K562 (cell line): Measurements from ENCODE around the gene HSP90AA1. TPM values are rescaled to one million over a fixed set of nuclear protein-coding genes. Genes with fewer than 3 reads are reported as not detected.

Source experiments
- ATAC-seq: fragments of 200-7000 bp; cut with Tn5 transposase; 3 replicates; pipeline ENCODE4 v1.9.1; 2020; ENCODE audit warnings: moderate library complexity
- BruUV-seq: library from RNA; stranded (reverse); fragments of 400-500 nt; replicated peaks from 2 replicates; lab custom pipeline; 2021; lab: Mats Ljungman, UMichigan
- CTCF ChIA-PET: fragments of 300-600 bp; formaldehyde crosslinking; extraction: SDS; loops from one replicate; lab custom pipeline; 2021; ENCODE audit warnings: low intra/inter-chr PET ratio; lab: Yijun Ruan, JAX
- POLR2A ChIA-PET: fragments of 300-600, 350-650 bp; sonication (Branson Sonifier 250); formaldehyde crosslinking; extraction: SDS; loops from one replicate; lab custom pipeline; 2021; ENCODE audit warnings: antibody characterized with exemption, inconsistent platforms; lab: Yijun Ruan, JAX
- DNase-seq, 4 experiments: peaks; one replicate each; pipeline versions ENCODE4 v3.0.0 to v3.0.0-alpha.2; 2011 to 2018; ENCODE audit warnings: low spot score in 3 of 4, mixed read lengths in 3 of 4; ENCODE audit errors: extremely low read depth in 1 of 4
- FAIRE-seq: peaks from 2 replicates; lab custom pipeline; 2011; peaks lifted over from hg19 to GRCh38; lab: Jason Lieb, UNC
- H2AFZ ChIP-seq: 2 replicates; pipeline ENCODE4 v1.6.0; 2011; ENCODE audit warnings: low read depth, low read length, control low read depth, inconsistent platforms
- H3K27ac ChIP-seq: fragments of 200-600 bp; 3 replicates; pipeline ENCODE4 v1.8.0; 2011; ENCODE audit warnings: low read depth, mild to moderate bottlenecking, control low read depth, inconsistent platforms, low read length, moderate library complexity, mixed read lengths; ENCODE audit errors: extremely low read depth
- H3K27me3 ChIP-seq, 2 experiments: fragments of 300-600 bp in 1 of 2; 2 replicates in 1 of 2; 3 replicates in 1 of 2; pipeline versions ENCODE4 v1.6.0 to v1.8.0; 2011; ENCODE audit warnings: inconsistent platforms in 2 of 2, low read length in 2 of 2, mild to moderate bottlenecking in 1 of 2, mixed read lengths in 1 of 2, moderate library complexity in 1 of 2; ENCODE audit not compliant: control insufficient read depth in 2 of 2, insufficient read depth in 2 of 2
- H3K36me3 ChIP-seq: fragments of 300-600 bp; 3 replicates; pipeline ENCODE4 v1.8.0; 2011; ENCODE audit warnings: mild to moderate bottlenecking, low read length, inconsistent platforms; ENCODE audit not compliant: control insufficient read depth, insufficient read depth
- H3K4me1 ChIP-seq, 2 experiments: fragments of 200-600 bp in 1 of 2; replicated peaks in 1 of 2; 2 replicates in 1 of 2; 3 replicates in 1 of 2; pipeline versions ENCODE4 v1.5.1 to v1.8.0; 2011; ENCODE audit warnings: inconsistent platforms in 2 of 2, low read length in 2 of 2, mild to moderate bottlenecking in 1 of 2, mixed read lengths in 1 of 2, moderate library complexity in 1 of 2; ENCODE audit not compliant: control insufficient read depth in 2 of 2, insufficient read depth in 2 of 2
- H3K4me2 ChIP-seq: 2 replicates; pipeline ENCODE4 v1.6.1; 2011; ENCODE audit warnings: low read length, control low read depth, inconsistent platforms, mixed read lengths; ENCODE audit not compliant: insufficient read depth
- H3K4me3 ChIP-seq: fragments of 200-600 bp; sonication (generic), shearing (Covaris generic); 2 replicates; pipeline ENCODE4 v1.5.1; 2016; ENCODE audit warnings: control low read depth, inconsistent platforms
- H3K79me2 ChIP-seq: fragments of 200-600 bp; 3 replicates; pipeline ENCODE4 v1.8.0; 2011; ENCODE audit warnings: low read length, inconsistent platforms; ENCODE audit not compliant: control insufficient read depth, insufficient read depth
- H3K9ac ChIP-seq, 2 experiments: 2 replicates each; pipeline versions ENCODE4 v1.6.0 to v1.6.1; 2011; ENCODE audit warnings: low read depth in 2 of 2, low read length in 2 of 2, control low read depth in 1 of 2, inconsistent platforms in 1 of 2, mild to moderate bottlenecking in 1 of 2, mixed read lengths in 1 of 2; ENCODE audit not compliant: insufficient read depth in 1 of 2
- H3K9me1 ChIP-seq: one replicate; pipeline ENCODE4 v1.6.0; 2011; ENCODE audit warnings: inconsistent platforms, mild to moderate bottlenecking, low read length, moderate library complexity; ENCODE audit not compliant: control insufficient read depth, insufficient read depth
- H3K9me3 ChIP-seq: replicated peaks from 2 replicates; pipeline ENCODE4 v1.5.1; 2011; ENCODE audit warnings: low read depth, low read length, inconsistent platforms; ENCODE audit not compliant: control insufficient read depth, insufficient read depth
- H4K20me1 ChIP-seq: replicated peaks from 2 replicates; pipeline ENCODE4 v1.6.1; 2011; ENCODE audit warnings: low read length, inconsistent platforms, mixed read lengths; ENCODE audit not compliant: control insufficient read depth, insufficient read depth
- ATF1 ChIP-seq, 2 experiments: fragments of 450-650 bp in 1 of 2; IDR thresholded peaks; 2 replicates each; pipeline ENCODE4 v1.6.1; 2016; ENCODE audit warnings: missing compliant biosample characterization in 1 of 2, missing genetic modification characterization in 1 of 2
- MEF2A ChIP-seq: IDR thresholded peaks from 2 replicates; pipeline ENCODE4 v1.6.1; 2011; ENCODE audit warnings: low read depth, mild to moderate bottlenecking, low read length, moderate library complexity; ENCODE audit not compliant: control insufficient read depth
- ZNF431 ChIP-seq: sonication (generic); formaldehyde crosslinking; IDR thresholded peaks from 2 replicates; pipeline ENCODE4 v1.8.0; 2022; ENCODE audit warnings: mild to moderate bottlenecking, missing genetic modification reagents
- WGBS: fragments of 100-300 bp; shearing (Covaris generic); methylation state at CpG from one replicate; pipeline ENCODE4 v1.1.6; 2016; ENCODE audit warnings: low coverage, mixed read lengths; ENCODE audit not compliant: insufficient coverage; ENCODE audit errors: missing lambda C conversion rate; 5-methylcytosine and 5-hydroxymethylcytosine counted together
- in situ Hi-C: fragments of 300-500 bp; cut with MboI; formaldehyde crosslinking; loops from 4 replicates; pipeline ENCODE4 v1.15.0; 2018; ENCODE audit warnings: inconsistent platforms, mixed read lengths
- intact Hi-C: fragments of 100-400 bp; cut with micrococcal nuclease; formaldehyde crosslinking; loops from 2 replicates; pipeline ENCODE4 v1.14.2; 2022
- polyA plus RNA-seq, 8 experiments: library from polyadenylated mRNA; depleted of rRNA in 4 of 8; stranded (reverse) in 5 of 8; unstranded in 3 of 8; fragments of >200 nt; fragmentation: Nextera tagmentation in 2 of 8; fragmentation: Illumina TruSeq in 1 of 8; extraction: Ambion mirVana in 2 of 8; extraction: Trizol in 1 of 8; gene quantifications; 2 replicates each; pipeline versions ENCODE4 v1.2.1 to v1.2.3, GENCODE V29; 2011 to 2014; ENCODE audit warnings: inconsistent platforms in 1 of 8, missing spikeins in 1 of 8
- total RNA-seq, 7 experiments: library from RNA; depleted of rRNA in 6 of 7; stranded (reverse); fragments of >200 nt in 6 of 7; fragmentation: Illumina TruSeq in 2 of 7; extraction: Trizol in 2 of 7; gene quantifications; 2 replicates each; pipeline versions ENCODE4 v1.2.1 to v1.2.3, GENCODE V29; 2011 to 2021; ENCODE audit warnings: low replicate concordance in 1 of 7
- TF ChIP-seq, protein P1 (sequence below): sonication (generic); formaldehyde crosslinking; IDR thresholded peaks from 2 replicates; pipeline ENCODE4 v1.8.1; 2023; ENCODE audit warnings: mild to moderate bottlenecking, missing genetic modification reagents, moderate library complexity
- TF ChIP-seq, protein P2 (sequence below): fragments of 150-350 bp; IDR thresholded peaks from 2 replicates; pipeline ENCODE4 v1.6.1; 2014; ENCODE audit warnings: low read depth, mild to moderate bottlenecking, low read length, borderline replicate concordance
- TF ChIP-seq, protein P3 (sequence below), 2 experiments: fragments of 450-650 bp in 1 of 2; sonication (generic) in 1 of 2; formaldehyde crosslinking in 1 of 2; IDR thresholded peaks; 2 replicates each; pipeline versions ENCODE4 v1.7.1 to v1.9.0; 2016 to 2022; ENCODE audit warnings: inconsistent platforms in 1 of 2, mild to moderate bottlenecking in 1 of 2, missing genetic modification reagents in 1 of 2

The HSP90AA1 gene
- total and polyA plus RNA-seq, 9 of the 15 experiments (the other 6 are each of a cell fraction or from before 2014, with no cell fraction given): 377 to 1,731 (median 879) TPM

DNA sequence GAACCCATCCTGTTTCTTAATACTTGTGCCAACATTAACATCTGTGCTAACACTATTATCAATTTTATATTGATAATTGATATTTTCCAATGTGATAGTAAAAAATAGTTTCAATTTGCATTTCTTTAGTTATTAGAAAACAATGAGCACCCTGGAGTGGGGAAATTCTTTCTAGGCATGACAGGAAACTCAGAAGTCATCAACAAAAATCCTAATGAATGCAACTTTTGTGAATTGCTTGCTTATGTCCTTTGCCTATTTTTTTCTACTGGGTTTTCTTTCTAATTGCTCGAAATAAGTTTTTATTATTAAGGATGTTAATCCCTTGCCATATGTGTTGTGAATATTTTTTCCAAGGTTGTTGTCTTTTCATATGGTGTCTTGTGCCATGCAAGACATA is 34.7 kb upstream of the HSP90AA1 start:
- in situ Hi-C loops (no loop called here), intact Hi-C loops (no loop called here)
- H3K79me2 ChIP-seq: no peaks in the 10 kb centered on the region
- no peak for DNase-seq
- POLR2A ChIA-PET: no interaction called here
- BruUV-seq: no TSS peak
- CTCF ChIA-PET: no interaction called here
- no peak overlapping the region for H3K4me3 ChIP-seq
- no peak overlapping the region for H3K27ac ChIP-seq
- no peaks in the 10 kb centered on the region for H3K36me3 ChIP-seq
- no peak for FAIRE-seq
- no peak overlapping the region for H3K9ac ChIP-seq
- no peaks in the 10 kb centered on the region for H3K9me1 ChIP-seq
- no peak for ATAC-seq
- peaks cover 0 to 5% of the 10 kb centered on the region in 2 experiments; a peak in 3 of 5 replicates for H3K4me1 ChIP-seq
- no peaks in the 10 kb centered on the region for H4K20me1 ChIP-seq
- WGBS: 38% methylated on average over 1 of the region's 1 CpG
- H3K9me3 ChIP-seq: no peaks in the 10 kb centered on the region
- H2AFZ ChIP-seq: no peak overlapping the region
- H3K27me3 ChIP-seq: no peaks in the 10 kb centered on the region
- H3K4me2 ChIP-seq: no peak overlapping the region
- TF ChIP-seq, protein P1, sequence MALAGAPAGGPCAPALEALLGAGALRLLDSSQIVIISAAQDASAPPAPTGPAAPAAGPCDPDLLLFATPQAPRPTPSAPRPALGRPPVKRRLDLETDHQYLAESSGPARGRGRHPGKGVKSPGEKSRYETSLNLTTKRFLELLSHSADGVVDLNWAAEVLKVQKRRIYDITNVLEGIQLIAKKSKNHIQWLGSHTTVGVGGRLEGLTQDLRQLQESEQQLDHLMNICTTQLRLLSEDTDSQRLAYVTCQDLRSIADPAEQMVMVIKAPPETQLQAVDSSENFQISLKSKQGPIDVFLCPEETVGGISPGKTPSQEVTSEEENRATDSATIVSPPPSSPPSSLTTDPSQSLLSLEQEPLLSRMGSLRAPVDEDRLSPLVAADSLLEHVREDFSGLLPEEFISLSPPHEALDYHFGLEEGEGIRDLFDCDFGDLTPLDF (CRISPR knock-in tag): no peak
- no peak for TF ChIP-seq MEF2A
- TF ChIP-seq, protein P2, sequence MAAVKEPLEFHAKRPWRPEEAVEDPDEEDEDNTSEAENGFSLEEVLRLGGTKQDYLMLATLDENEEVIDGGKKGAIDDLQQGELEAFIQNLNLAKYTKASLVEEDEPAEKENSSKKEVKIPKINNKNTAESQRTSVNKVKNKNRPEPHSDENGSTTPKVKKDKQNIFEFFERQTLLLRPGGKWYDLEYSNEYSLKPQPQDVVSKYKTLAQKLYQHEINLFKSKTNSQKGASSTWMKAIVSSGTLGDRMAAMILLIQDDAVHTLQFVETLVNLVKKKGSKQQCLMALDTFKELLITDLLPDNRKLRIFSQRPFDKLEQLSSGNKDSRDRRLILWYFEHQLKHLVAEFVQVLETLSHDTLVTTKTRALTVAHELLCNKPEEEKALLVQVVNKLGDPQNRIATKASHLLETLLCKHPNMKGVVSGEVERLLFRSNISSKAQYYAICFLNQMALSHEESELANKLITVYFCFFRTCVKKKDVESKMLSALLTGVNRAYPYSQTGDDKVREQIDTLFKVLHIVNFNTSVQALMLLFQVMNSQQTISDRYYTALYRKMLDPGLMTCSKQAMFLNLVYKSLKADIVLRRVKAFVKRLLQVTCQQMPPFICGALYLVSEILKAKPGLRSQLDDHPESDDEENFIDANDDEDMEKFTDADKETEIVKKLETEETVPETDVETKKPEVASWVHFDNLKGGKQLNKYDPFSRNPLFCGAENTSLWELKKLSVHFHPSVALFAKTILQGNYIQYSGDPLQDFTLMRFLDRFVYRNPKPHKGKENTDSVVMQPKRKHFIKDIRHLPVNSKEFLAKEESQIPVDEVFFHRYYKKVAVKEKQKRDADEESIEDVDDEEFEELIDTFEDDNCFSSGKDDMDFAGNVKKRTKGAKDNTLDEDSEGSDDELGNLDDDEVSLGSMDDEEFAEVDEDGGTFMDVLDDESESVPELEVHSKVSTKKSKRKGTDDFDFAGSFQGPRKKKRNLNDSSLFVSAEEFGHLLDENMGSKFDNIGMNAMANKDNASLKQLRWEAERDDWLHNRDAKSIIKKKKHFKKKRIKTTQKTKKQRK: no peak
- TF ChIP-seq ATF1 (CRISPR knock-in tag; IDR thresholded peaks at IDR 0.05): no peak
- TF ChIP-seq ATF1 (tag; IDR thresholded peaks at IDR 0.05): no peak
- TF ChIP-seq ZNF431 (CRISPR knock-in tag): no peak
- TF ChIP-seq, protein P3, sequence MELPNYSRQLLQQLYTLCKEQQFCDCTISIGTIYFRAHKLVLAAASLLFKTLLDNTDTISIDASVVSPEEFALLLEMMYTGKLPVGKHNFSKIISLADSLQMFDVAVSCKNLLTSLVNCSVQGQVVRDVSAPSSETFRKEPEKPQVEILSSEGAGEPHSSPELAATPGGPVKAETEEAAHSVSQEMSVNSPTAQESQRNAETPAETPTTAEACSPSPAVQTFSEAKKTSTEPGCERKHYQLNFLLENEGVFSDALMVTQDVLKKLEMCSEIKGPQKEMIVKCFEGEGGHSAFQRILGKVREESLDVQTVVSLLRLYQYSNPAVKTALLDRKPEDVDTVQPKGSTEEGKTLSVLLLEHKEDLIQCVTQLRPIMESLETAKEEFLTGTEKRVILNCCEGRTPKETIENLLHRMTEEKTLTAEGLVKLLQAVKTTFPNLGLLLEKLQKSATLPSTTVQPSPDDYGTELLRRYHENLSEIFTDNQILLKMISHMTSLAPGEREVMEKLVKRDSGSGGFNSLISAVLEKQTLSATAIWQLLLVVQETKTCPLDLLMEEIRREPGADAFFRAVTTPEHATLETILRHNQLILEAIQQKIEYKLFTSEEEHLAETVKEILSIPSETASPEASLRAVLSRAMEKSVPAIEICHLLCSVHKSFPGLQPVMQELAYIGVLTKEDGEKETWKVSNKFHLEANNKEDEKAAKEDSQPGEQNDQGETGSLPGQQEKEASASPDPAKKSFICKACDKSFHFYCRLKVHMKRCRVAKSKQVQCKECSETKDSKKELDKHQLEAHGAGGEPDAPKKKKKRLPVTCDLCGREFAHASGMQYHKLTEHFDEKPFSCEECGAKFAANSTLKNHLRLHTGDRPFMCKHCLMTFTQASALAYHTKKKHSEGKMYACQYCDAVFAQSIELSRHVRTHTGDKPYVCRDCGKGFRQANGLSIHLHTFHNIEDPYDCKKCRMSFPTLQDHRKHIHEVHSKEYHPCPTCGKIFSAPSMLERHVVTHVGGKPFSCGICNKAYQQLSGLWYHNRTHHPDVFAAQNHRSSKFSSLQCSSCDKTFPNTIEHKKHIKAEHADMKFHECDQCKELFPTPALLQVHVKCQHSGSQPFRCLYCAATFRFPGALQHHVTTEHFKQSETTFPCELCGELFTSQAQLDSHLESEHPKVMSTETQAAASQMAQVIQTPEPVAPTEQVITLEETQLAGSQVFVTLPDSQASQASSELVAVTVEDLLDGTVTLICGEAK (IDR thresholded peaks at IDR 0.05): no peak
- TF ChIP-seq, protein P3 (CRISPR knock-in tag; IDR thresholded peaks at IDR 0.05): no peak
